ENCODE results near the gene HS2ST1. TPM values are rescaled to one million over a fixed set of nuclear protein-coding genes. Genes with fewer than 3 reads are reported as not detected.

The HS2ST1 gene
- polyA plus RNA-seq, 2 of the 4 experiments (the other 2 are of a cell fraction), result 15.7 to 26.7 TPM

DNA sequence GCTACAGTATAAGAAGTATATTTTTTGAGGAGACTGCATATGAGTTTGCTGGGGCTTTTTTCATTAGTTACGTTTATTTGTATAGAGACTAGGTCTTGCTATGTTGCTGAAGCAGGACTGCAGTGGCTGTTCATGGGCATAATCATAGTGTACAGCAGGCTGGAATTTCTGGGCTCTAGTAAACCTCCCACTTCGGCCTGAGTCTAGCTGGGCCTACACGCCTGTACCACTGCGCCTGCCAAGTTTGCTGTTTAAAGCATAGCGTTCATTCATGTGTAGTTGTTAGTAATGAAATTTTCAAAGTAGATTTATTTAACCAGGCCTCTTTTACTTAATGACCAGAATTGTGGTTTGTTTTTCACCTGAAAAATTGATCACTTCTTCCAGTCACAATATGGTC, 33.8 kb downstream of the HS2ST1 start:
- ATAC-seq (no peak), FAIRE-seq (no peak), DNase-seq (ENCODE audit: low read depth in 1 of 2, low spot score in 1 of 2) (no peak)
- TF ChIP-seq MAFK (IDR thresholded peaks at IDR 0.05; ENCODE audit: partially characterized antibody), result no peak
- no peak for TF ChIP-seq HOXB5 (CRISPR knock-in tag; IDR thresholded peaks at IDR 0.05)
- TF ChIP-seq FOSB (CRISPR knock-in tag; IDR thresholded peaks at IDR 0.05), result no peak
- TF ChIP-seq CBX8 (IDR thresholded peaks at IDR 0.05), result no peak
- no peak for TF ChIP-seq NFE2L2 (conservative IDR thresholded peaks at IDR 0.05; ENCODE audit: low read length)
- TF ChIP-seq MYC (IDR thresholded peaks at IDR 0.05; ENCODE audit: borderline replicate concordance, low read length), result no peak
- TF ChIP-seq NR3C1 (IDR thresholded peaks at IDR 0.05), result no peak
- TF ChIP-seq EP300 (IDR thresholded peaks at IDR 0.05), result no peak
- TF ChIP-seq USF2 (IDR thresholded peaks at IDR 0.05), result no peak
- no peak for TF ChIP-seq HOXB13 (CRISPR knock-in tag; IDR thresholded peaks at IDR 0.05; ENCODE audit: low read depth)
- TF ChIP-seq, protein P1, sequence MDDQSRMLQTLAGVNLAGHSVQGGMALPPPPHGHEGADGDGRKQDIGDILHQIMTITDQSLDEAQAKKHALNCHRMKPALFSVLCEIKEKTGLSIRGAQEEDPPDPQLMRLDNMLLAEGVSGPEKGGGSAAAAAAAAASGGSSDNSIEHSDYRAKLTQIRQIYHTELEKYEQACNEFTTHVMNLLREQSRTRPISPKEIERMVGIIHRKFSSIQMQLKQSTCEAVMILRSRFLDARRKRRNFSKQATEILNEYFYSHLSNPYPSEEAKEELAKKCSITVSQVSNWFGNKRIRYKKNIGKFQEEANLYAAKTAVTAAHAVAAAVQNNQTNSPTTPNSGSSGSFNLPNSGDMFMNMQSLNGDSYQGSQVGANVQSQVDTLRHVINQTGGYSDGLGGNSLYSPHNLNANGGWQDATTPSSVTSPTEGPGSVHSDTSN (IDR thresholded peaks at IDR 0.05), result no peak
- TF ChIP-seq RNF2 (IDR thresholded peaks at IDR 0.05; ENCODE audit: borderline replicate concordance, low read depth), result no peak
- TF ChIP-seq CBX2 (IDR thresholded peaks at IDR 0.05; ENCODE audit: borderline replicate concordance, low read depth), result no peak
- no peak for TF ChIP-seq KDM5A (IDR thresholded peaks at IDR 0.05)
- TF ChIP-seq JUNB (IDR thresholded peaks at IDR 0.05), result no peak
- no peak for TF ChIP-seq JUN (IDR thresholded peaks at IDR 0.05)
- POLR2A ChIA-PET, result no interaction called here
- CTCF ChIA-PET, result no interaction called here
- H3K4me3 ChIP-seq, result no peak overlapping the region
- H3K4me2 ChIP-seq, result no peak overlapping the region
- no peak overlapping the region for H3K27ac ChIP-seq
- H3K9me3 ChIP-seq, result no peaks in the 10 kb centered on the region
- H3K4me1 ChIP-seq, result no peaks in the 10 kb centered on the region
- 98% methylated on average over 5 of the region's 5 CpGs for WGBS (ENCODE audit: missing lambda C conversion rate)

DNA sequence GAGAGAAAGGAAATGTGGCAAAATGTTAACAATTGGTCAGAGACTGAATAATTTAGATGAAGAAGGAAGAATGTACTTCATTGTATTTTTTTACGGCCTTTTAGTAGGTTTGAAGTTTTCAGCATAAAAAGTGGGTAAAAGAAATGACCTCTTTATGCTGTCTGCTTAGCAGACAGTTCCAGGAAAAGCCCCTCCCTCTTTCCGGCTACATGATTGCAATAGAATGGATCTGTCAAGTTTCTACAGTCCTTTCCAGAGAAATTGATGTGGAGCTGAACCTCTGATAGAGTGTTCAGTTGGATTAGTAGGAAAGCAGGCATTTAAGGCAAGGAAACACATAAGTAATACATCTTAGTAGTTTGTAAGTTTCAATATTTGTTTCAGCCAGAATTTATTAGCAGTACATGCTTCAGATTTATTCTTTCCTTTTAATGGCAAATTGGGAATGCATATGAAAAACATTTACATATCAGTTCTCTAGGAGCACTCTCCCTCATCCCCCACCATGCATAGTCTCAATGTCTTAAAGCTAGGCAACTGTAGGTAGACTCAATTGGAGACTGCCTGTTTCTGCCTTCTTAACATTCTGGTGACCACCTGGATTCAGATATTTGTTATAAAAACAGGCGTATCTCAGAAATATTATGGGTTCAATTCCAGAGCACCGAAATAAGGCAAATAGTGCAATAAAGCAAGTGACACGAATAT, 36.4 kb downstream of the HS2ST1 start:
- DNase-seq (ENCODE audit: low read depth in 1 of 2, low spot score in 1 of 2) (no peak), FAIRE-seq (no peak), ATAC-seq (no peak)
- no peak overlapping the region for H3K27ac ChIP-seq
- ChIA-PET CTCF (interaction anchor here (1.2 kb wide), 1 partner anchor 134 kb away, joined by 3 read pairs; no protein-coding TSS in a partner anchor), POLR2A (no interaction called here)
- no peaks in the 10 kb centered on the region for H3K9me3 ChIP-seq
- no peak overlapping the region for H3K4me2 ChIP-seq
- TF ChIP-seq JUNB (IDR thresholded peaks at IDR 0.05) (no peak), HDAC2 (IDR thresholded peaks at IDR 0.05) (no peak), JUN (IDR thresholded peaks at IDR 0.05) (no peak), RARB (CRISPR knock-in tag; IDR thresholded peaks at IDR 0.05) (no peak), POLR2A (IDR thresholded peaks at IDR 0.05; ENCODE audit: low read length) (no peak), BCL3 (IDR thresholded peaks at IDR 0.05) (no peak), EHF (CRISPR knock-in tag; IDR thresholded peaks at IDR 0.05) (no peak), ELK1 (IDR thresholded peaks at IDR 0.05; ENCODE audit: low read depth, low read length) (no peak), EP300 (IDR thresholded peaks at IDR 0.05) (no peak)
- TF ChIP-seq, protein P2, sequence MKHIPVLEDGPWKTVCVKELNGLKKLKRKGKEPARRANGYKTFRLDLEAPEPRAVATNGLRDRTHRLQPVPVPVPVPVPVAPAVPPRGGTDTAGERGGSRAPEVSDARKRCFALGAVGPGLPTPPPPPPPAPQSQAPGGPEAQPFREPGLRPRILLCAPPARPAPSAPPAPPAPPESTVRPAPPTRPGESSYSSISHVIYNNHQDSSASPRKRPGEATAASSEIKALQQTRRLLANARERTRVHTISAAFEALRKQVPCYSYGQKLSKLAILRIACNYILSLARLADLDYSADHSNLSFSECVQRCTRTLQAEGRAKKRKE (CRISPR knock-in tag; IDR thresholded peaks at IDR 0.05; ENCODE audit: low read depth), result no peak
- WGBS (ENCODE audit: missing lambda C conversion rate), result 90% methylated on average over 5 of the region's 5 CpGs
- H3K4me3 ChIP-seq, result no peak overlapping the region
- no peaks in the 10 kb centered on the region for H3K4me1 ChIP-seq
